SKM-1 (cell line): ENCODE results near the gene LYPLA2.

ENCODE experiments used
- DNase-seq: peaks from one replicate; lab custom pipeline; 2025; ENCODE audit not compliant: unreplicated experiment; lab: John Stamatoyannopoulos, UW

Gene LYPLA2

GRCh38 chr1:23790696-23791515 lies at the start of gene LYPLA2:
Gene LYPLA2, plus strand, starts transcription at chr1:23791145. Its CDS starts 1,538 bp downstream, at chr1:23792683.
- DNase-seq, result peak; percentile 64

GRCh38 chr1:23741609-23742008 lies 49.3 kb upstream of the LYPLA2 start:
- no peak for DNase-seq

- DNase-seq, result no peak
These were observed 48.2 kb upstream of the LYPLA2 start for GRCh38 chr1:23742670-23743286.

GRCh38 chr1:23743287-23744152 lies 47.4 kb upstream of the LYPLA2 start, which contains the start of gene ELOA:
Gene ELOA, plus strand, starts transcription at chr1:23743471. Its CDS starts 33 bp downstream, at chr1:23743504.
- peak; percentile 23 for DNase-seq

- DNase-seq, result peak; percentile 31
These were observed 45.4 kb upstream of the LYPLA2 start for GRCh38 chr1:23745515-23745914.

GRCh38 chr1:23748016-23748415 lies 42.9 kb upstream of the LYPLA2 start:
- no peak for DNase-seq

- no peak for DNase-seq
These were observed 39.7 kb upstream of the LYPLA2 start for GRCh38 chr1:23751050-23751814.

- no peak for DNase-seq
These were observed 39.1 kb upstream of the LYPLA2 start for GRCh38 chr1:23751815-23752200.

GRCh38 chr1:23752909-23753308 lies 38.0 kb upstream of the LYPLA2 start:
- no peak for DNase-seq

GRCh38 chr1:23756676-23757075 lies 34.3 kb upstream of the LYPLA2 start:
- DNase-seq, result no peak

- DNase-seq, result no peak
These were observed 33.1 kb upstream of the LYPLA2 start for GRCh38 chr1:23757812-23758211.

- no peak for DNase-seq
These were observed 31.7 kb upstream of the LYPLA2 start for GRCh38 chr1:23759277-23759676.

GRCh38 chr1:23763041-23763577 lies 27.8 kb upstream of the LYPLA2 start:
- DNase-seq, result no peak

- DNase-seq, result no peak
These were observed 22.2 kb upstream of the LYPLA2 start for GRCh38 chr1:23768733-23769132.

- peak; percentile 34 for DNase-seq
These were observed 18.7 kb upstream of the LYPLA2 start for GRCh38 chr1:23772049-23772853.

- no peak for DNase-seq
These were observed 18.1 kb upstream of the LYPLA2 start for GRCh38 chr1:23772854-23773242.

- DNase-seq, result no peak
These were observed 16.6 kb upstream of the LYPLA2 start for GRCh38 chr1:23774174-23774880.

- DNase-seq, result no peak
These were observed 14.7 kb upstream of the LYPLA2 start for GRCh38 chr1:23776217-23776616.
